DOHH2 (cell line): Measurements from ENCODE around the gene TP53I13.

Source experiments
- EZH2phosphoT487 ChIP-seq: fragments of 200-600 bp; sonication (generic); IDR thresholded peaks from 2 replicates; pipeline ENCODE4 v1.6.1; 2017; ENCODE audit warnings: borderline replicate concordance, mild to moderate bottlenecking, antibody characterized with exemption, low read length, moderate library complexity, mixed read lengths
- TF ChIP-seq, protein P1 (sequence below): fragments of 200-600 bp; sonication (generic); IDR thresholded peaks from one replicate; pipeline ENCODE4 v1.5.1; 2014; ENCODE audit warnings: antibody characterized with exemption, mild to moderate bottlenecking, low read depth, low read length; ENCODE audit not compliant: poor library complexity, severe bottlenecking

DNA sequence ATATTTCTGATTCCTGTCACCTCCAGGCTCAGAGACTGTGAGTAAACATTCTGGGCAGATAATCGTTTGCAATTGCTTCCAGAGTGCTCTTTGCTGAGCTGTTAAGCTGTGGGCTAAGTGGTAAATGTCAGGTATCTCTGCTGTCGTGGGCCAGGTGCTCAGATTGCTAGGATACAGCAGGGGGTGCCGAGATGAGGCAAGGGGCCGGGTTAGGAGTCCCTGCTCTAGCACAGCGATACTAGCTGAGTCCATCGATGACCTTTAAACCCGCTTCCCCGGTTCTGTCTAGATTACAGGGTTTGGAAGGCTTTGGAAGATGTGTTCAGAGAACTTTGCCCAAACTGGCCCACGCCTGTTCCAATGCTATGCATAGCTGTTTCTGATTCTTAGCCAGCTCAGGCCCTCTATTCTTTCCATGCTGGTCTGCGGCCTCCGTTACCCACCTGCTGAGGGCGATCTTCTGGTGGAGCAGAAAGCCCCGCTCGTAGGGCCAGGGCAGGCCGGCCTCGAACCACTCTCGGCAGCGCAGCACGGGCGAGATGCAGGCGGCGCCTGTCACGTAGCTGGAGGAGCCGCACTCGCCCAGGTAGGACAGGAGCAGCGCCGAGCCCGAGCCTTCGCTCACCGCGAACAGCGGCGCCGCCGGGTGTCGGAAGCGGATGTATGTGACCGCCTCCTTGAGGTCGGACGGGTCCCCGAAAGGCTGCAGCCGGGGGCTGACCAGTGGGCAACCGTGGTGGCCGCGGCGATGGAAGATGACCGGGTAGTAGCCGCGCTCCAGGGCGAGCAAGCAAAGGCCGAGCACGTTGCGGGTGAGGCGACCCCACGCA lies 2.6 kb upstream of the TP53I13 start:
- TF ChIP-seq, protein P1, sequence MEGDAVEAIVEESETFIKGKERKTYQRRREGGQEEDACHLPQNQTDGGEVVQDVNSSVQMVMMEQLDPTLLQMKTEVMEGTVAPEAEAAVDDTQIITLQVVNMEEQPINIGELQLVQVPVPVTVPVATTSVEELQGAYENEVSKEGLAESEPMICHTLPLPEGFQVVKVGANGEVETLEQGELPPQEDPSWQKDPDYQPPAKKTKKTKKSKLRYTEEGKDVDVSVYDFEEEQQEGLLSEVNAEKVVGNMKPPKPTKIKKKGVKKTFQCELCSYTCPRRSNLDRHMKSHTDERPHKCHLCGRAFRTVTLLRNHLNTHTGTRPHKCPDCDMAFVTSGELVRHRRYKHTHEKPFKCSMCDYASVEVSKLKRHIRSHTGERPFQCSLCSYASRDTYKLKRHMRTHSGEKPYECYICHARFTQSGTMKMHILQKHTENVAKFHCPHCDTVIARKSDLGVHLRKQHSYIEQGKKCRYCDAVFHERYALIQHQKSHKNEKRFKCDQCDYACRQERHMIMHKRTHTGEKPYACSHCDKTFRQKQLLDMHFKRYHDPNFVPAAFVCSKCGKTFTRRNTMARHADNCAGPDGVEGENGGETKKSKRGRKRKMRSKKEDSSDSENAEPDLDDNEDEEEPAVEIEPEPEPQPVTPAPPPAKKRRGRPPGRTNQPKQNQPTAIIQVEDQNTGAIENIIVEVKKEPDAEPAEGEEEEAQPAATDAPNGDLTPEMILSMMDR = peak; percentile 54
- TF ChIP-seq EZH2phosphoT487 = no peak
